GM12865 (cell line): ENCODE results near the gene LAMC2.

Experiments
- DNase-seq: peaks from one replicate; pipeline ENCODE4 v3.0.0; 2010; ENCODE audit warnings: low read depth
- H3K4me3 ChIP-seq: 2 replicates; pipeline ENCODE4 v1.5.1; 2011; ENCODE audit warnings: mild to moderate bottlenecking, low read depth, low read length, control low read depth
- TF ChIP-seq, protein P1 (sequence below): IDR thresholded peaks from 2 replicates; pipeline ENCODE4 v1.5.1; 2011; ENCODE audit warnings: low read length, control low read depth, low read depth, inconsistent platforms; ENCODE audit not compliant: insufficient read depth; ENCODE audit errors: missing control alignments

LAMC2 gene

DNA sequence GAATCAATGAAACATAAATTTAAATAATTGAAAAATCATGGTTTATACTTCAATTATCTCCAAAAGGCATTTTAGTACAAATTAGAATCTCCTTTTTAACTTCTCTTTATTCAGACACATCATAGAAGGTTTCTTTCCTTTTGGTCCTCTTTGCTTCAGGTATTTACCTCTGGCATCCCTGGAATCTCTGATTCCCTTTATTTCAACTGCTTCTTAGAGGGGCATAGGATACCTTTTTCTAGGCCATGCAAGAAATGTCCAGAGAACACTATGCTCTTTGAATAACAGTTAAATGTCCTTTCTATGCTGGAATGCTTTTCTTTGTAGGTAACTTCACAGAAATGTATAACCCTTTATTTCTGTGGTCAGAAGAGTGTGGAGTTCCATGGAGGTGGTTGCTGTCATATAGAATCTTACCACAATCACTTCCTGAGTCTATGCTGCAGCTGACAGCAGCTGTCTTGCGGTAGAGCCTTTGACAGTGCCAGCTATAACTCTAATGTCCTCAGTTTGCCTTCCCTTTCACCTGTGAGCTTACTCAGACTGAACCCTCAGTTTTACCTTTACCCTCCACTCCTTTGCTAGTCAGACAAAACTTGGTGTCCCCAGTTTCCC lies 8.6 kb downstream of the LAMC2 start:
- H3K4me3 ChIP-seq = no peak overlapping the region
- TF ChIP-seq, protein P1, sequence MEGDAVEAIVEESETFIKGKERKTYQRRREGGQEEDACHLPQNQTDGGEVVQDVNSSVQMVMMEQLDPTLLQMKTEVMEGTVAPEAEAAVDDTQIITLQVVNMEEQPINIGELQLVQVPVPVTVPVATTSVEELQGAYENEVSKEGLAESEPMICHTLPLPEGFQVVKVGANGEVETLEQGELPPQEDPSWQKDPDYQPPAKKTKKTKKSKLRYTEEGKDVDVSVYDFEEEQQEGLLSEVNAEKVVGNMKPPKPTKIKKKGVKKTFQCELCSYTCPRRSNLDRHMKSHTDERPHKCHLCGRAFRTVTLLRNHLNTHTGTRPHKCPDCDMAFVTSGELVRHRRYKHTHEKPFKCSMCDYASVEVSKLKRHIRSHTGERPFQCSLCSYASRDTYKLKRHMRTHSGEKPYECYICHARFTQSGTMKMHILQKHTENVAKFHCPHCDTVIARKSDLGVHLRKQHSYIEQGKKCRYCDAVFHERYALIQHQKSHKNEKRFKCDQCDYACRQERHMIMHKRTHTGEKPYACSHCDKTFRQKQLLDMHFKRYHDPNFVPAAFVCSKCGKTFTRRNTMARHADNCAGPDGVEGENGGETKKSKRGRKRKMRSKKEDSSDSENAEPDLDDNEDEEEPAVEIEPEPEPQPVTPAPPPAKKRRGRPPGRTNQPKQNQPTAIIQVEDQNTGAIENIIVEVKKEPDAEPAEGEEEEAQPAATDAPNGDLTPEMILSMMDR = no peak
- DNase-seq = peak; percentile 88

GRCh38 chr1:183195142-183195574 lies 9.1 kb downstream of the LAMC2 start:
- TF ChIP-seq, protein P1 = no peak
- peak; percentile 60 for DNase-seq
- H3K4me3 ChIP-seq = no peak overlapping the region

DNA sequence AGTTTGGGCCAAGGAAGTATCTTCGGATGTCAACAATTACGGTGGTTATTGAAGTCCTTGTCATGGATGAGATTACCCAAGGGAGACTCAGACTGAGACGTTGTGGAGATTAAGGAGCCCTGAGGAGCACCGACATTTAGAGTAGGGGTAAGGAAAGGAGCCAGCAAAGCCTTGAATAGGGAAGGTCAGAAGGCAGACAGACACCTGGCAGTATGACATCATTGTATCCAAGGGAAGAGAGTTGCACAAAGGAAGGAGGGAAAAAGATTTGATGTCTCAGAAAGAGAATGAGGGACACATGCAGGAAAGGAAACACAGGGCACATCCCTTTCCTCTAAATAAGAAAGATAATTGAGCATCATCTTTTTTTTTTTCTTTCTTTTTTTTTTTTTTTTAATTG lies 11.7 kb downstream of the LAMC2 start:
- DNase-seq = no peak
- H3K4me3 ChIP-seq = no peak overlapping the region
- TF ChIP-seq, protein P1 = no peak

DNA sequence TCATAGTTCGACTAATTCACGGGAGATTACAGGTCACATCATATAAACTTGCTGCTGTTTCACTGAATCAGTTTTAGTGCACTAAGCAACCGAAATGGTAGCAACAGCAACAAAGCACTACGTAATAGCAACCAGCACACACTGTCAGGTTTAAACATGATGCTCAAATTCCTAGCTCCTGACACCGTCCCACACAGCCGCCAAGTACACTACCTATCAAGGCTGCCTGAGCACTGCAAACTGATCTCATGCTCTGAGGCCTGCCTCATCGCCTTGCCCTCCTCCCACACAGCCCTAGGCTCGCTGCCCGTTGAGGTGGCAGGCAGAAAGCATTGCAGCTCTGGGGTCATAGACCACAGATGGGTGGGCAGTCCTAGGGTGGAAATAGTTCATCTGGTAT lies 12.4 kb downstream of the LAMC2 start:
- TF ChIP-seq, protein P1 = no peak
- DNase-seq = no peak
- H3K4me3 ChIP-seq = no peak overlapping the region

GRCh38 chr1:183199304-183199703 lies 13.2 kb downstream of the LAMC2 start:
- TF ChIP-seq, protein P1 = no peak
- DNase-seq = no peak
- no peak overlapping the region for H3K4me3 ChIP-seq

DNA sequence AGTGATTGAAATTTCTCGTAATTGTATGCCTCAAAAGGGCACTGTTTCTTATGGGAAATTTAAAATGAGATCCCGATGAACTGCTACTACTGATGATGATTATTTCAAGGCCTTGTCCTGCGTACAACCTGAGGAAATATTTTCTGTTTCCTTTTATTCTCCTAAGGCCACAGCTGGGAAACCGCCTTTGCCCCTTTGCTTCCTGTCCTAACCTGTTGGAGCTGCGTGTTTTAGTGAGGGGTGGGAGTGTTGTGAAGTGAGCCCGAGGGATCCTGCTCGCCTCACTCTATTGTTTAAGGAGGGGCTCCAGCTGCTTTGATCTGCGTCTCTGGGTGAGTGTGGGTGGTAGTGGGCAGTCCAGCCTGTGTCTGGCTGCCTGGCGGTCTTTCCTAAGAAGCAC lies 14.4 kb downstream of the LAMC2 start:
- DNase-seq = no peak
- H3K4me3 ChIP-seq = no peak overlapping the region
- TF ChIP-seq, protein P1 = no peak

- TF ChIP-seq, protein P1 = no peak
- DNase-seq = no peak
Observed at GRCh38 chr1:183203094-183203493, 17.0 kb downstream of the LAMC2 start.

More at GRCh38 chr1:183203094-183203493, 17.0 kb downstream of the LAMC2 start:
- H3K4me3 ChIP-seq = no peak overlapping the region
